Liver (tissue), 9 donors: ENCODE measurements around the gene SETD3. TPM values are rescaled to one million over a fixed set of nuclear protein-coding genes. Genes with fewer than 3 reads are reported as not detected.

Experiments
- DNase-seq: peaks from one replicate; pipeline ENCODE4 v3.0.0-alpha.2; 2017; ENCODE audit warnings: low spot score
- H3K27ac ChIP-seq, 2 donors: one replicate each; pipeline ENCODE4 v1.7.0; 2013; ENCODE audit warnings: inconsistent platforms in 2 of 2, low read length in 2 of 2, control low read depth in 1 of 2, low read depth in 1 of 2, mild to moderate bottlenecking in 1 of 2
- H3K27me3 ChIP-seq, 4 donors: one replicate each; pipeline versions ENCODE4 v1.6.1 to v1.7.0; 2013; ENCODE audit warnings: low read length in 3 of 4, inconsistent platforms in 1 of 4, mild to moderate bottlenecking in 1 of 4, moderate library complexity in 1 of 4; ENCODE audit not compliant: control insufficient read depth in 4 of 4, insufficient read depth in 4 of 4
- H3K36me3 ChIP-seq, 4 donors: one replicate each; pipeline versions ENCODE4 v1.6.1 to v1.7.0; 2013; ENCODE audit warnings: low read length in 3 of 4, mild to moderate bottlenecking in 3 of 4, low read depth in 1 of 4, moderate library complexity in 1 of 4; ENCODE audit not compliant: control insufficient read depth in 4 of 4, insufficient read depth in 3 of 4
- H3K4me1 ChIP-seq, 4 donors: one replicate each; pipeline versions ENCODE4 v1.6.1 to v1.7.0; 2013; ENCODE audit warnings: low read length in 3 of 4, mild to moderate bottlenecking in 3 of 4, moderate library complexity in 1 of 4; ENCODE audit not compliant: control insufficient read depth in 4 of 4, insufficient read depth in 4 of 4
- H3K4me3 ChIP-seq, 3 donors: one replicate each; pipeline versions ENCODE4 v1.6.1 to v1.7.0; 2013; ENCODE audit warnings: low read length in 3 of 3, control low read depth in 1 of 3, low read depth in 1 of 3, mild to moderate bottlenecking in 1 of 3
- H3K9ac ChIP-seq, 2 donors: one replicate each; pipeline ENCODE4 v1.7.0; 2013; ENCODE audit warnings: low read length in 2 of 2, mild to moderate bottlenecking in 2 of 2, moderate library complexity in 2 of 2, control low read depth in 1 of 2, low read depth in 1 of 2
- H3K9me3 ChIP-seq, 4 donors: one replicate each; pipeline versions ENCODE4 v1.6.1 to v1.7.0; 2013; ENCODE audit warnings: low read length in 3 of 4; ENCODE audit not compliant: control insufficient read depth in 4 of 4
- ATF3 ChIP-seq: IDR thresholded peaks from 2 replicates; pipeline ENCODE4 v1.6.1; 2016; ENCODE audit warnings: antibody characterized with exemption
- FOXA1 ChIP-seq: IDR thresholded peaks from 2 replicates; pipeline ENCODE4 v1.6.1; 2016; ENCODE audit warnings: antibody characterized with exemption
- GABPA ChIP-seq, 2 donors: IDR thresholded peaks in 1 of 2; conservative IDR thresholded peaks in 1 of 2; 2 replicates each; pipeline ENCODE4 v1.6.1; 2016; ENCODE audit warnings: antibody characterized with exemption in 2 of 2, mild to moderate bottlenecking in 1 of 2, moderate library complexity in 1 of 2
- HNF4G ChIP-seq: IDR thresholded peaks from 2 replicates; pipeline ENCODE4 v1.6.1; 2016; ENCODE audit warnings: antibody characterized with exemption
- JUND ChIP-seq, 2 donors: IDR thresholded peaks; 2 replicates each; pipeline ENCODE4 v1.6.1; 2016; ENCODE audit warnings: antibody characterized with exemption in 2 of 2
- NR2F2 ChIP-seq: IDR thresholded peaks from 2 replicates; pipeline ENCODE4 v1.6.1; 2016; ENCODE audit warnings: antibody characterized with exemption
- RAD21 ChIP-seq, 2 donors: IDR thresholded peaks; 2 replicates each; pipeline ENCODE4 v1.6.1; 2016; ENCODE audit warnings: antibody characterized with exemption in 2 of 2, mild to moderate bottlenecking in 2 of 2
- SP1 ChIP-seq: IDR thresholded peaks from 2 replicates; pipeline ENCODE4 v1.6.1; 2018; ENCODE audit warnings: antibody characterized with exemption, mild to moderate bottlenecking
- YY1 ChIP-seq: IDR thresholded peaks from 2 replicates; pipeline ENCODE4 v1.6.1; 2016; ENCODE audit warnings: antibody characterized with exemption, mild to moderate bottlenecking
- ZBTB33 ChIP-seq: IDR thresholded peaks from 2 replicates; pipeline ENCODE4 v1.6.1; 2016; ENCODE audit warnings: antibody characterized with exemption
- WGBS: extraction: QIAGEN DNeasy Blood & Tissue Kit; methylation state at CpG from one replicate; pipeline ENCODE4 v1.1.7; 2013; 5-methylcytosine and 5-hydroxymethylcytosine counted together
- polyA plus RNA-seq, 2 donors: library from polyadenylated mRNA; stranded (reverse) in 1 of 2; unstranded in 1 of 2; fragments of 200-250 nt in 1 of 2; fragments of >200 nt in 1 of 2; fragmentation: Nextera tagmentation in 1 of 2; extraction: Ambion mirVana in 1 of 2; gene quantifications; one replicate each; pipeline versions ENCODE4 v1.2.1 to v1.2.3, GENCODE V29; 2013 to 2015
- total RNA-seq, 2 donors: library from RNA; depleted of rRNA; stranded (reverse); fragments of >200 nt; gene quantifications; one replicate each; pipeline ENCODE4 v1.2.3, GENCODE V29; 2014
- TF ChIP-seq, protein P1 (sequence below): fragments of 150-350 bp; IDR thresholded peaks from 2 replicates; pipeline ENCODE4 v1.5.1; 2017; ENCODE audit warnings: improper control_type of control experiment, low read depth, low read length; ENCODE audit not compliant: missing input control
- TF ChIP-seq, protein P2 (sequence below): IDR thresholded peaks from 2 replicates; pipeline ENCODE4 v1.6.1; 2016; ENCODE audit warnings: antibody characterized with exemption, mild to moderate bottlenecking
- TF ChIP-seq, protein P3 (sequence below): IDR thresholded peaks from 2 replicates; pipeline ENCODE4 v1.6.1; 2016; ENCODE audit warnings: antibody characterized with exemption
- donor health status: healthy.
- donor health status: healthy.
- donor health status: healthy.
- donor health status: healthy.
- donor health status: healthy.

SETD3 gene
- total and polyA plus RNA-seq, 4 donors, result 18.7 to 39.7 (median 19.4) TPM

DNA sequence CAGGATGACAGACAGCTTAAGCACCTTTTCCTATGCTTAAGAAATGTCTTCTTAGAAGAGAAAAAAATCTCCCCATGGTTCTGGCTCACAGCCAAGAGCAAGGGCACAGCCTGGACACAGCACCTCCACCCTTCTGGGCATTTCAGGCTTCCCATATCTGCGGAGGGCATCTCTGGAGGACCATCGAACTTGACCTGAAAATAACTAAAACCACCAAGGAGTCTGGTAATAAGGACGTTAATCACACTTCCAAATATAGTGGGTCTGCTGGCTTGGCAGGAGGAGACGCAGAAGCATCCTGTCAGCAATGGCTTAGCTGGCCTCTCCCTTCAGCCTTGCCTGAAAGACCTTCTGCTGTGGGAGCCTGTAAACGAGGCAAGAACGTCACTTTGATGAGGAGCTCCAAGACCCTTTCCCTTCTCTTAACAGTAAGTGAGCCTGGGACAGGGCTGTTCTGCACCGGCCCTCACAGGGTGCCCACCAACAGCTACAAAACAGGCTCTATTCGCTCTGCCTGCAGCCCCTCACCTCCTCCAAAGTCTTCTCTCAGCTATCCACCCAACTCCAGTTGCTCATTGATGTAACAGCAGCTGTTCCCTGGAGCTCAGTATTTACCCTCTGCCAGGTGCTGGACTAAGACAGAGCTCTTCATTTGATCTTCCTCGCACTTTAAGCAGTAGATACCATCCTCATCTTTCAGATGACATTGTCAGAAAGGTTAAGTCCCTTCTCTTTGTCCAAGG lies 13.2 kb downstream of the SETD3 start:
- no peak for DNase-seq
- no peak overlapping the region for H3K4me3 ChIP-seq
- H3K27me3 ChIP-seq, result no peaks in the 10 kb centered on the region
- H3K9me3 ChIP-seq, result no peaks in the 10 kb centered on the region
- TF ChIP-seq SP1 (no peak), HNF4G (no peak), GABPA (IDR thresholded peaks at IDR 0.05 in 1 of 2, conservative IDR thresholded peaks at IDR 0.05 in 1 of 2) (no peak), NR2F2 (no peak), ATF3 (no peak), JUND (IDR thresholded peaks at IDR 0.05) (no peak), ZBTB33 (no peak), FOXA1 (no peak), RAD21 (IDR thresholded peaks at IDR 0.05) (no peak)
- TF ChIP-seq, protein P1, sequence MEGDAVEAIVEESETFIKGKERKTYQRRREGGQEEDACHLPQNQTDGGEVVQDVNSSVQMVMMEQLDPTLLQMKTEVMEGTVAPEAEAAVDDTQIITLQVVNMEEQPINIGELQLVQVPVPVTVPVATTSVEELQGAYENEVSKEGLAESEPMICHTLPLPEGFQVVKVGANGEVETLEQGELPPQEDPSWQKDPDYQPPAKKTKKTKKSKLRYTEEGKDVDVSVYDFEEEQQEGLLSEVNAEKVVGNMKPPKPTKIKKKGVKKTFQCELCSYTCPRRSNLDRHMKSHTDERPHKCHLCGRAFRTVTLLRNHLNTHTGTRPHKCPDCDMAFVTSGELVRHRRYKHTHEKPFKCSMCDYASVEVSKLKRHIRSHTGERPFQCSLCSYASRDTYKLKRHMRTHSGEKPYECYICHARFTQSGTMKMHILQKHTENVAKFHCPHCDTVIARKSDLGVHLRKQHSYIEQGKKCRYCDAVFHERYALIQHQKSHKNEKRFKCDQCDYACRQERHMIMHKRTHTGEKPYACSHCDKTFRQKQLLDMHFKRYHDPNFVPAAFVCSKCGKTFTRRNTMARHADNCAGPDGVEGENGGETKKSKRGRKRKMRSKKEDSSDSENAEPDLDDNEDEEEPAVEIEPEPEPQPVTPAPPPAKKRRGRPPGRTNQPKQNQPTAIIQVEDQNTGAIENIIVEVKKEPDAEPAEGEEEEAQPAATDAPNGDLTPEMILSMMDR, result no peak
- TF ChIP-seq, protein P2, sequence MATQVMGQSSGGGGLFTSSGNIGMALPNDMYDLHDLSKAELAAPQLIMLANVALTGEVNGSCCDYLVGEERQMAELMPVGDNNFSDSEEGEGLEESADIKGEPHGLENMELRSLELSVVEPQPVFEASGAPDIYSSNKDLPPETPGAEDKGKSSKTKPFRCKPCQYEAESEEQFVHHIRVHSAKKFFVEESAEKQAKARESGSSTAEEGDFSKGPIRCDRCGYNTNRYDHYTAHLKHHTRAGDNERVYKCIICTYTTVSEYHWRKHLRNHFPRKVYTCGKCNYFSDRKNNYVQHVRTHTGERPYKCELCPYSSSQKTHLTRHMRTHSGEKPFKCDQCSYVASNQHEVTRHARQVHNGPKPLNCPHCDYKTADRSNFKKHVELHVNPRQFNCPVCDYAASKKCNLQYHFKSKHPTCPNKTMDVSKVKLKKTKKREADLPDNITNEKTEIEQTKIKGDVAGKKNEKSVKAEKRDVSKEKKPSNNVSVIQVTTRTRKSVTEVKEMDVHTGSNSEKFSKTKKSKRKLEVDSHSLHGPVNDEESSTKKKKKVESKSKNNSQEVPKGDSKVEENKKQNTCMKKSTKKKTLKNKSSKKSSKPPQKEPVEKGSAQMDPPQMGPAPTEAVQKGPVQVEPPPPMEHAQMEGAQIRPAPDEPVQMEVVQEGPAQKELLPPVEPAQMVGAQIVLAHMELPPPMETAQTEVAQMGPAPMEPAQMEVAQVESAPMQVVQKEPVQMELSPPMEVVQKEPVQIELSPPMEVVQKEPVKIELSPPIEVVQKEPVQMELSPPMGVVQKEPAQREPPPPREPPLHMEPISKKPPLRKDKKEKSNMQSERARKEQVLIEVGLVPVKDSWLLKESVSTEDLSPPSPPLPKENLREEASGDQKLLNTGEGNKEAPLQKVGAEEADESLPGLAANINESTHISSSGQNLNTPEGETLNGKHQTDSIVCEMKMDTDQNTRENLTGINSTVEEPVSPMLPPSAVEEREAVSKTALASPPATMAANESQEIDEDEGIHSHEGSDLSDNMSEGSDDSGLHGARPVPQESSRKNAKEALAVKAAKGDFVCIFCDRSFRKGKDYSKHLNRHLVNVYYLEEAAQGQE, result no peak
- TF ChIP-seq, protein P3, sequence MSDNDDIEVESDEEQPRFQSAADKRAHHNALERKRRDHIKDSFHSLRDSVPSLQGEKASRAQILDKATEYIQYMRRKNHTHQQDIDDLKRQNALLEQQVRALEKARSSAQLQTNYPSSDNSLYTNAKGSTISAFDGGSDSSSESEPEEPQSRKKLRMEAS, result no peak
- H3K4me1 ChIP-seq, result peaks cover 0 to 5% (median 1%) of the 10 kb centered on the region in 4 donors
- H3K27ac ChIP-seq, result no peak overlapping the region
- peaks cover 4 to 20% (median 13%) of the 10 kb centered on the region in 4 donors for H3K36me3 ChIP-seq
- H3K9ac ChIP-seq, result no peak overlapping the region
- WGBS, result 82% methylated on average over 9 of the region's 9 CpGs

- Histone ChIP-seq H3K4me3 (no peak overlapping the region), H3K4me1 (peaks cover 2 to 10% (median 3%) of the 10 kb centered on the region in 4 donors), H3K27ac (no peak overlapping the region), H3K27me3 (no peaks in the 10 kb centered on the region), H3K9me3 (no peaks in the 10 kb centered on the region), H3K36me3 (peaks cover 4 to 23% (median 16%) of the 10 kb centered on the region in 4 donors), H3K9ac (no peak overlapping the region)
- 76% methylated on average over 3 of the region's 3 CpGs for WGBS
- TF ChIP-seq, protein P1, result no peak
- no peak for TF ChIP-seq YY1
- no peak for TF ChIP-seq ZBTB33
- no peak for DNase-seq
Measured at GRCh38 chr14:99466758-99467157, 13.9 kb downstream of the SETD3 start.
